UCSD-AML1 (cell line): ENCODE results near the gene CDC45.

Source experiments
- DNase-seq: peaks from one replicate; lab custom pipeline; 2025; ENCODE audit not compliant: unreplicated experiment; lab: John Stamatoyannopoulos, UW

CDC45 gene

DNA sequence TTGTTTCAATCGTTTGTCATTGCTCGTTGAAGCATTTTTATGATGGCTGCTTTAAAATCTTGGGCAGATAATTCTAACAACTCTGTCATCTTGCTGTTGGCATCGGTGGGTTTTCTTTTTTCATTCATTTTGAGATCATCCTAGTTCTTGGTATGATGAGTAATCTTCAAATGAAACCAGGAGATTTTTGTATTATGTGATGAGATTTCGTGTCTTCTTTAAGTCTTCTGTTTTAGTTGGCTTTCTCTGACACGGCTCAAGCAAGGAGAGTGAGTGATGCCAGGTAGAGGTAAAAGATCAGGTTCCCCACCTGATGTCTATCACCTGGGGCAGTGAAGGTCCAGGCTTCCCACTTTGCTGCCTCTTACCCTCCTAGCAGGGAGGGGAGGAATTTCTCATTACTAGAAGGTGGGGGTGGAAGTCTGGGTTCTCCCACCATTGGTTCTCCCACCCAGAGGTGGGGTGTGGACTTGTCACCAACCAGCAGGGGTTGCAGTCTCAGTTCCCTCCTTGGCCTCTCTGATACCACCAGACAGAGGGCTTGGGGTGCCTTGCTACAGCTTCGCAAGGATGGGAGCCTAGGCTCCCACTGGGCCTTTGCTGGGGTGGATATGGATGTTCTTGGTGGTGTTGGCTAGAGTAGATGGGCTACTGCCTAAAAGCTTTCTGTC is 12.9 kb downstream of the CDC45 start:
- DNase-seq = no peak

DNA sequence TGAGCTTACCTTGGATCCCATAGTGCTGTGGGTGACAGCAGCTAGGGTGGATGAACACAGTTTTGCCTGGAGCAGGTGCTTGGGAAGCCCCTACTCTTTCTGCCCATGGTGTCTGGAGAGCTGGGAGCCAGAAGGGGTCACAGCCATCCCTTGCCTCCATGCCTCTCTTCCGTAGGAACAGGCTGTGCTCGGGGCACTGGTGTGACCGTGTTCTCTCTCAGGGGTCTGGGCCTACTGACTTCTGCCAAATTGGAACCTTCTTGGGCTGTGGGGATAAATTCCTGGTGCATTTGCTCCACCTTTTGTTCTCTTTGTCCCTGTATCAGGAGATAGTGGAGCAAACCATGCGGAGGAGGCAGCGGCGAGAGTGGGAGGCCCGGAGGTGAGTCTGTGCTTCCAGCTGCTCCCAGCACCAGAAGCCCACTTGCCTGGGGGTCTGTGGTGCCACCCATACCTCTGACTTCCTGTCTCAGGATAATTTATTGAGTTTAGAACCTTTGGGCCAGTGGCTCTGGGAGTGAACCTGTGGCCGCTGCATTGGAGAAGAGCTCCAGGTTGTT is 14.4 kb downstream of the CDC45 start:
- DNase-seq = no peak

DNA sequence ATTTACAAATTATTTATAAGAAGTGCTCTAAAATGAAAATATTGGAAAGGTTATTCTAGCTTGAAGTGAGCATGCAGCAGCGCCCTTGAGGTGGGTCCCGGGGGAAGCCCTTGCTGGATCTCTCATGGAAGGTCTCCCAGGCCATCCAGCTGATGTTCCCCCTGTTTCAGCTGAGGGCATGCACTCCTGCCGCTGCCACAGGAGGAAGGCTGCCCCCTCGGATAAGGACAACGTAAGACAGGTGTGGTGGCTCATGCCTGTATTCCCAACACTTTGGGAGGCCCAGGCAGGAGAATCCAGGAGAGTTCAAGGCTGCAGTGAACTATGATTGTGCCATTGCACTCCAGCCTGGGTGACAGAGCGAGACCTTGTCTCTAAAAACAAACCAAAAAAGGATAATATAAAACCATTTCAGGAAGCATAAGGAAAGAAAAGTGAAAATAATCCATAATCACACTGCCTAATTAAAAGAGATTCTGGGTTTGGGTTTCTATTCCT is 15.0 kb downstream of the CDC45 start:
- DNase-seq = no peak

DNA sequence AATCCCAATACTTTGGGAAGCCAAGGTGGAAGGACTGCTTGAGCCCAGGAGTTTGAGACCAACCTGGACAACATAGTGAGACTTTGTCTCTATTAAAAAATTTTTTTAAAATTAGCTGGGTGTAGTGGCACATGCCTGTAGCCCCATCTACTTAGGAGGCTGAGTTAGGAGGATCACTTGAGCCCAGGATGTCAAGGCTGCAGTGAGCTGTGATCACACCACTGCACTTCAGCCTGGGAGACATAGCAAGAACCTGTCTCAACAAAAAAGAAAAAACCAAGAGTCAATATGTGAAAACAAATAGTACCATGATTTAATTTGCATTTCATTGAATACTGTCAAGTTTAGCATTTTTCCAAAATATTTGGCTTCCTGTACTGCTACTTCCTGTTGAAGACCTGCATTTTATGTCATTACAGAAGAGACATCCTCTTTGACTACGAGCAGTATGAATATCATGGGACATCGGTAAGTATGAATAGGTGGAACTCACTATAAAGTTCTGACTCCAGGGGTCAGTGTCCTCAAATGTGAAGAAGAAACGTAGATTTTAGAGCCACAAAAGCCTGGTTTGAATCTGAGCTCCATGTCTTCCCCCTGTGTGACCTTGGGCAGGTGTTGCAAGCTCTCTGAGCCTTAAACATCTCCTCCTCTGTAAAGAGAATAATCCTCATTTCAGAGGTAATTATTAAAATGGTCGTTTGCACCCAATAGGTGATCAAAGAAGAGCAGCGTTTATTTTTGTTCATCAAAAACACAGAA is 16.0 kb downstream of the CDC45 start:
- DNase-seq = no peak

DNA sequence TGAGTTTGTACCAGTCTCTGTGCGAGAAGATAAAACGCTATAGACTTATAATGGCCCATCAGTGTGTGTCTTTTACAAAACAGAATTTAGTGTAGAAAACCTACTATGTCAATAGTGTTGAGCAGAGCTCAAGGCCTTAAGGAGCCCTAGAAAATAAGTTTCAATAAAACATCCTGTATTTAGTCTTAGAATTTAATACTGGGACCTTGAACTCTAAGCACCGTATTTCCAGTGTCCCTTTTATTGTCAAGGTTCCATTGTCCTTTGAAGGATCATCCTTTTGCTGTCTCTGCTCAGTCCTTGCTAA is 16.6 kb downstream of the CDC45 start:
- no peak for DNase-seq

DNA sequence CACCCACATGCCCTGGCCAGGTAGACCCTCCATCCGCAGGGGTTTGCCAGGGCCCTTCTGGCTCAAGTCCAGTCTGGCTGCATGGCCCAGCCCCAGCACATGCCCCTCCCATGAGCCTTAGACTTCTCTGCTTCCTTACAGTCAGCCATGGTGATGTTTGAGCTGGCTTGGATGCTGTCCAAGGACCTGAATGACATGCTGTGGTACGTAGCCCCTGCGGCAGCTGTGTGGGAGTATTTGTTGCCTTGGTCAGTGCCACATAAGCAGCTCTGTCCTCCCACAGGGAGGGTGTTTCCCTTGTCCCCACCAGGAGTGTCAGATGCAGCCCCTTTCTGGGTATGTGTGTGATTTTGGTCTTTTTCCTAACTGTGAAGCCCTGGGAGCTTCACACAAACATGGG is 17.5 kb downstream of the CDC45 start:
- peak; percentile 30 for DNase-seq

DNA sequence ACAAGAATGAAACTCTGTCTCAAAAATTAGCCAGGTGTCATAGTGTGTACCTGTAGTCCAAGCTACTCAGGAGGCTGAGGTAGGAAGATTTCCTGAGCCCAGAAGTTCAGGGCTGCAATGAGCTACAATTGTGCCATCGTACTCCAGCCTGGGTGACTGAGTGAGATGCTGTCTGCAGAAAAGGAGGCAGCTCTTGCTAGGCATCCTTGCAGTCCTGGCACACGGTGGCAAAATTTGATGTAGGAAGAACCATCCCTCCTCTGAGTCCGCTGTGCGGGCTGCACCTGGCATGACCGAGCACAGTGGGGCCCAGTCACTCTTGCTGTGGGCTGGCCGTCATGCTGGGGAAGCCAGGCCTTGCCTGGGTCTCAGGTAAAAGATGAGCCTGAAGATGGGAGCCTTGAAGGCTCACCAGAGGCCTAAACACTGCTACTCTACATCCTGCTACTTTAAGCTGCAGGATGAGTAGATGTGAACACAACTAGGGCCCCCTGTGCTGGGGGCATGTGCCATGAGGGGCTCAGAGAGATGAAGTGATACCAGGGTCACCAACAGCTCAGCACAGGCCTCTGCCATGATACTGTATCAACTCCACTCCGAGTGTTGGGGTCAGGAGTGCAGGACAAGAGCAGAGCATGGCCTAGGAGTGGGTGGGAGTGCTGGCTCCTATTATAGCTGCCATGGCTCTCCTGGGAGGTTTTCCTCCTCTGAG is 18.6 kb downstream of the CDC45 start:
- no peak for DNase-seq

DNA sequence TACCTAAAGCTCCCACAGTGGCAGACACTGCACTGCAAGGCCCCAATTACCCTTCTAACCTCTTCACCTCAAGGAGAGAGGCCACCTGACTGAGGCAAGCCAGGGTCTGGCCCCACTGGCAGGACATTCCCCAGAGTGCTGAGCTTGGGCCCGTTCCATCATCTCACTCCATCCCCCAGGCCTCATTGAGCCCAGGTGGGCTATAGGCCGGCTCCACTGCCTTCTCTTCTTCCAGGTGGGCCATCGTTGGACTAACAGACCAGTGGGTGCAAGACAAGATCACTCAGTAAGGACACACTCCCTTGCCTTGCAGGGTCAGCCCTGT is 19.1 kb downstream of the CDC45 start:
- no peak for DNase-seq

DNA sequence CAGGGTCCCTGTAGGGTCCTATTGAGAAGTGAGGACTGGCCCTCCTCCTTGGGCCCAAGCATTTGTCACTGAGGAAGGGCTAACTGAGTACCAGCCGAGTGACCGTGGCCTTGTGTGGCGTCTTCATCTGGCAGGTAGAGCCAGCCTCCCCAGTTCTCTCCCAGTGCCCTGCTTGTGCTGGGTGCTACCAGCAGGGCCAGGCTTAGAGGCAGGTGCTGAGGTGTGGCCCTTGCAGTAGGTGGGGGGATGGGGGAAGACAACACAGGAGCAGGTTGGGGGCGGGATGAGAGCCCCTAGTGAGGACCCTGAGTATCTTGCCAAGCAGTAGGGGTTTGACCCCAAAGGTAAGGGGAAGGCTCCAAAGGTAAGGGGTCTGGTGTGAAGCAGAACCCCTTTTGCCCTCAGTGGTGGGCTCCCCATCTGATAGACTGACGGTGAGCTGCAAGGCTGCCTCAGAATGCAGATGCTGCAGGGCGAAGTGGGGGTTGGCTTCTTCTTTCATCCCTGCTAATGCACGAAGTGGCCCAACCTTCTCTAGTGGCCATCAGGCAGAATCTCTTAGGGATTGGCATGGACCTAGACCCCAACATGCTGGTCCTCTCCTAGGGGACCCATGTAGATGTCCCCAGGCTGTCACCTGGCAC is 19.6 kb downstream of the CDC45 start:
- DNase-seq = no peak

DNA sequence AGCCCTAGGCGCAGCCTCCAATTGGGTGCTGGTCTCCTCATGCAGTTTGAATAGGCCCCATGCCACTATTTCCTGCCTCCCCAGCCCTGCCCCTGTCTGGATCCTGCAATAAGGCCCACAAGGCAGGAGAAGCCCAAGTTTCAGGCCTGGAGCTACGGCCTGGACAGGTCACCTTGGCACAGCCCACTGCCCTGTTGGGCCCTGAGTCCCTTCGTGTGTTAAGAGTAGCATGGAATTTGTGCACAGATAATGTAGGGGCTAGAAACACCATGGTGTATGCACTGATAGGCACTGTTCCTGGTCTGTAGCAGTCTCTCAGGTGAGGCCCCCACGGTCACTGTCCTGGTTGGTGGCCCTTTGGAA is 20.1 kb downstream of the CDC45 start:
- no peak for DNase-seq

DNA sequence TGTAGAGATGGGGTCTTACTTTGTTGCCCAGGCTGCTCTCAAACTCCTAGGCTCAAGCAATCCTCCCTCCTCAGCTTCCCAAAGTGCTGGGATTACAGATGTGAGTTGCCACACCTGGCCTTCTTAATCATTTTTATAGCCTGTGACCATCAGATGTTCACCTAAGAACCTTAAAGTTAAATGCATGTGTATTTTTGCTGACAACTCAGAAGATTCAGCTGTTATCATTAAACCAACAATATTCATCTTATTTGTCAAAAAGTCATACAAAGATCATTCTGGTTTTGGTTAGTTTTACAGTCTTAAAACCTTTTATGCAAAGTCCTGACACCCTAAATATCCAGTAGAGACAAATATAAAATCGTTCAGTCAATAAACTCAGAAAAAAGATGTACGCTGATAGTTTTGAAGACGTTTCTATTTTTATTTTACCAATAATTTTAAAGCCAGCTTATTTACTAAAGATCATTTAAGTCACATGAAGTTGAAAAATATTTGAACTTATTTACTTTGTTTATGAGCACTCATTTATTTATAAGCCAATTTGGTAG is 22.3 kb downstream of the CDC45 start:
- no peak for DNase-seq

DNA sequence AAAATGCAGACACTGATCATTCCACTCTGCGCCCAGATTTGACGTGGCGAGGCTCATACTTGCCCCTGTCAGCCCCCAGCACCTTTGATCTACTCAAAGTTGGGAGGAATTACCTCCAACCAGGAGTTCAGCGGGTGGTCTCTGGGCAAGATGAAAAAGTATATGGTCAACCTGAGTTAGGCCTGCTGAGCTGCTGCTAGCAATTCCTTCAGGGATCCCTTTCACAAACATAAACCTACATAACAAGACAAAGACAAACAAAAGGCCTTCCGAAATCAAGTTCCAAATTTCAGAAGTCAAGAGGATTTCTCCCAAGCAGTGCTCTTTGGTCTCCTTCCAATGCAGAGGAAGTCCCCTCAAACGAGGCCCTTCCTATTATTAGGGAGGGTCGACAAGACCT is 23.6 kb downstream of the CDC45 start:
- DNase-seq = no peak

DNA sequence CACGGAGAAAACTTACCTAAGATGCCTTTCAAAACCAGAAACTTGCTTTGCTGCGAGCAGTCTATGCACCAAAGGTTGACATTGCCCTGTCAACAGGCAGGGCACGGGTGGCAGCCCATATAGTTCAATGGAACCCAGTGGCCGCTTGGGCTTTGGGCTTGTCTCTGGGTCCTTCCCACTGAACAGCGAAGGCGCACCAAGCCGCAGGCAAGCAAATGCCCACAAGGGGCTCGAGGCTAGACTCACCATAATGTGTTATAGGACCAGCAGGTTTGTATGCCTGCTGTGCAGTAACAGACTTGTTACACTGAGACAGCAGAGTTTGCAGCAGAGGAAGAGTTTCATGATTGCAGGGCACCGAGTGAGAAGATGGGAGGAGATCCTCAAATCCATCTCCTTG is 24.1 kb downstream of the CDC45 start:
- no peak for DNase-seq

DNA sequence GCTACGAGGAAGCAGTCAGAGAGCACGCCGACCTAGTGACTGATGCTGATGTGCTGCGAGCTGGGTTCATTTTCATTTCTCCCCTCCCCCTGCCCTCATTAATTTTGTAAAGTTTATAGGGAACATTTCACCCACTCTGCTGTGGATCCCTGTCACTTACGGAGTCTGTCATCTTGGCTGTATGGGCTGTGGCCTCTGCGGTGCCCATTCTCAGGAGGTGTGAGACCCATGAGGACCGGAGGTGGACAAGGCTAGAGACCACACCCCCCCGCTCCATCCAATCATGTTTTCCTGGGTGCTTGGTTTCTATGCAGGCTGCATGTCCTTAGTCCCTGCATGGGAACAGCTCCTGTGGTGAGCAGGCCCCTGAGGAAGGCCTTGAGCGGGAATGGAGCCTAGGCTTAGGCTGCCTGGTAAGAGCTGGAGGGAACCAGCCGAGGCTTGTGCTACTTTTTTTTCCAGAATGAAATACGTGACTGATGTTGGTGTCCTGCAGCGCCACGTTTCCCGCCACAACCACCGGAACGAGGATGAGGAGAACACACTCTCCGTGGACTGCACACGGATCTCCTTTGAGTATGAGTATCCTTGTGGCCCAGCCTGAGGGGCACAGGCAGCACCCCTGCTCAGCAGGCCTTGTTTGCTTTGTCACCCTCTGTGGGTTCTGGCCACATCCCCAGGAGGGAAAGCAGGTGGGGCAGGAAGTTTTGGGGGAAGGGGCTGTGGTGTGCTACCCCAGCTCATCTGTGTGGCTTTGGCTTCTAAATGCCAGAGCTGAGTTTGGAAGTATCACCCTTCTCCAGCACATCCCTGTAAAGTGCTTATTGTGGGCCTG is 25.4 kb downstream of the CDC45 start:
- DNase-seq = no peak

DNA sequence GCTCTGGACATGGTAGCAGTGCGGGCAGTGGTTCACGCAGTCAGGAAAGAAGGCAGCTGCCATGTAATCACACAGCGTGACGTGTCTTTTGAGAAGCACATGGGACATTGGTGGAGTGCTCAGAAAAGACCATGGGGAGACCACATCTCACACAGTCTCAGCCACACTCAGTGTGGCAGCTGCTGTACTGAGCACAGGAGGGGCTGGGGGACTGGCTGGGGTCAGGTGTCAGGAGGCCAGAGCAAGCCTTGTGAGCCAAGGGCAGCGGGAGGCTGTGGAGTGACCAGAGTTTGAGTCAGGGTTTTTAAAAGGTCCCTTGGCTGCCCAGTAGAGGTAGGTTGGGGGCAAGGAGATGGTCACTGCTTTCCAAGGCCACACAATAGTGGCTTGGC is 26.0 kb downstream of the CDC45 start:
- DNase-seq = no peak

DNA sequence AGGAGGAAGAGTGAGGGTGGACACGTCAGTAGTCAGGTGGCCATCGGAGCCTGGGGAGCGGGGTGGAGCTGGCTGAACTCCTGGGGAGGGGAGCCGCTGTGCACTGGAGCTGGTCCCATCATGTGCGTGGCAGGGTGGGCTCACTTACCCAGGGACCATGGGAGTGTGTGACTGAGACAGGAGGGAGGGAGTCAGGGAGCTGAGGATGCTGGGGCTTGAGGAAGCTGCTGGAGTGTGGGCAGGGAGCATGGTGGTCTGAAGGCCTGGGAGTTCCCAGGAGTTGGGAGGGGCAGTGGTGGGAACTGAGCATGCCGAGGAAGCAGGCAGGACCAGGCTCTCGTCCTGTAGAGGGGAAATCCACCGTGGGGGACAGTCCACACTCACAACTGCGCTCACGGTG is 26.5 kb downstream of the CDC45 start:
- DNase-seq = no peak

DNA sequence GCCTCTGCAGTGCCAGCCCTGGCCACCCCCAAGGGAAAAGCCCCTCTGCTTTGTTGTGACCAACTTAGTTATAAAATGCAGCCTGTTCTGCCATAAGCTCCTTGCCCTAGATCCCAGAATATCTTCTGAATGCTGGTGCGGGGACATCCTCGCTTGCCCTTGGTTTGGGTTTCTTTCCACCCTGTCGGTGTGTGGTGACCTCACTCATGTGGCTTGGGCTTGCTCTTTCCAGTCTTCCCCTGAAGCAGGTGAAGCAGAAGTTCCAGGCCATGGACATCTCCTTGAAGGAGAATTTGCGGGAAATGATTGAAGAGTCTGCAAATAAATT is 27.8 kb downstream of the CDC45 start:
- DNase-seq = no peak

DNA sequence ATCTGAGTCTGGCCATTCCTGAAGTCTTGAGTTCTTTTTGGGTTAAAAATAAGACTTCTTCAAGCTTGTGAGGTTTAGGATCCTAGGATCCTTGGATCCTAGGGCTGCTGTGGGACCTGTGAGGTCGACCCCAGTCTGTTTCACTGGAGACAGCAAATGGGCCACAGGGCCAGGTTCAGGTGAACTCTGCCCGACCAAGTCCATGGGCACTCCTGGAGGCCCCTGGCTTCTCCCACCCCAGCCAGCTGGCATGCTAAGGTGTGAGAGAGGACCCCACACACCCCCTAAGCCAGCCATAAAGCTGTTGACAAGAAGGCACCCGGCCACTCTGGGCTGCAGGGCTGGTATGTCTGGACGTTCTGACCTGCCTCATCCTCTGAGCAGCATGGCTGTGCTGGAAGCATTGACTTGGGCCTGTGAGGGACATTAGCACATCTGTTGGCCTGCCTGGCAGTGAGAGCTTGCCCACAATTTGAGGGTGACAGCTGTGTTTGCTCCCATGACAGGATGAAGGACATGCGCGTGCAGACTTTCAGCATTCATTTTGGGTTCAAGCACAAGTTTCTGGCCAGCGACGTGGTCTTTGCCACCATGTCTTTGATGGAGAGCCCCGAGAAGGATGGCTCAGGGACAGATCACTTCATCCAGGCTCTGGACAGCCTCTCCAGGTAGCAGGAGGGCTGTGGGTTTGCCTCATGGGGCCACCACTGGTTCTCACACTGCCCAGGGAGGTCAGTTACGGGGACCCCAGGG is 28.5 kb downstream of the CDC45 start:
- no peak for DNase-seq

DNA sequence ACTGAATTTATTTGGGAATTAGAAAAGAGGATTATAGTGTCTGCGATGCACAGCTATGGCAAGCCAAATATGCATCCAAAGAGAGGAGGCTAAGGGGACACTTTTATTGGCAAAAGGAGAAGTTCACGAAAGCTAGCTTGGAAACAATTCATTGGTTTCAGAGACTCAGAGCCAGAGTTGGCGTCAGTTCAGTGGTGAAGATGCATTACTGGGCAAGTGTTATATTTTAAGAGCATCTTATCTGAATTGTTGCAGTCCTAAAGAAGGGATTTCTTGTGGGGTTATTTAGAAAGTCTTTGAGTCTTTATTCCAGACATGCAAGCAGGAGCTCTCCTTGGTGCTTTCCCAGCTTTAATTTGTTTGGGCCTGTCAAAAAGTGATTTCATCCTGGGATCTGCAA is 29.5 kb downstream of the CDC45 start:
- no peak for DNase-seq

DNA sequence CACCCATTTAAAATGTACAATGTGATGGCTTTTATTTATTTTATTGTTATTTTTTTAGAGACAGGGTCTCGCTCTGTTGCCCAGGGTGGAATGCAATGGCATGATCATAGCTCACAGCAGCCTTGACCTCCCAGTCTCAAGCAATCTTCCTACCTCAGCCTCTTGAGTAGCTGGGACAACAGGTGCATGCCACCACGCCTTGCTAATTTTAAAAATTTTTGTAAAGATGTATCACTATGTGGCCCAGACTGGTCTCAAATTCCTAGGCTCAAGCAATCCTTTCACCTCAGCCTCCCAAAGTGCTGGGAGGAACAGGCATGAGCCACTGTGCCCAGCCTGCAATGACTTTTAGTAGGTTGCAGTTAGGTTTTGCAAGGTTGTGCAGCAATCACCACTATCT is 30.2 kb downstream of the CDC45 start:
- DNase-seq = no peak
